GM21529 (cell line): ENCODE results near the gene STOML3.

ENCODE experiments used
- ATAC-seq: cut with Tn5 transposase; IDR thresholded peaks from one replicate; pipeline ENCODE4 v1.9.1; 2021; ENCODE audit not compliant: unreplicated experiment

Gene STOML3

DNA sequence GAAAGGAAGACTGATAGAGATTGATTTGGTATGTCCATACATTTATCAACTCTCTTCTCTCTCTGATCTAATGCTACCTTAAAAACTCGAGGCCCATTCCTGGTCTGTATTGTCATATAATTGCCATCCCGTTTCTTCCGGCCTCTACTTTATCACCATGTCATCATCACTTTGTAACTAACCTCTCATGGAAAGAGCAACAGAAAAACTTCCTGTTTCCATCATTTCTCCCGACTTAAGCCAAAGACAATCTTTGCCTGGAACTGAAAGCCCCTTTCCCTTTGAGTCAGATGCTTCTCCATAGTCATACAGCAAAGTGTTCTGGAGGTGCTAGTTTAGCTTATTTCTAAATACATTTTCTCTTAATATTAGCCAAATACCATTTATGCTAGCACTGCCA, 2.8 kb upstream of the STOML3 start:
- ATAC-seq: no peak

DNA sequence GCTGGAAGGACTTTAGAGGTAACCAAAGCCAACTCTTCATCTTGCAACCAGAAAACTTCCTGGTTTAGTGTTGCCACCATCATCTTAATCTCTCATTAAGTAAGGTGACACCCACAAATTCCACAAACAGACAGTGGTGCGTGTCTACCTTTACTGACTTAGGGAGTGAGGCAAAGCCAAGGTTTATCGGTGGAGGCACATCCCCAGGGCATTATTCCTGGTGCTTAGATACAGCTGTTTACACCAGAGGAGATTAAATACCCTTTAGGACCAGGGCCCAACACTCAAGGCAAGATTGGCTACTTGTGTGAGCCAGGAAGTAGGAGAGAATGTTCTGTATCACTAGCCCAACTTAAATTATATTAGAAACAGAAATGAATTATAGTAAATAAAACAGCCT, 9.5 kb downstream of the STOML3 start:
- ATAC-seq: no peak

DNA sequence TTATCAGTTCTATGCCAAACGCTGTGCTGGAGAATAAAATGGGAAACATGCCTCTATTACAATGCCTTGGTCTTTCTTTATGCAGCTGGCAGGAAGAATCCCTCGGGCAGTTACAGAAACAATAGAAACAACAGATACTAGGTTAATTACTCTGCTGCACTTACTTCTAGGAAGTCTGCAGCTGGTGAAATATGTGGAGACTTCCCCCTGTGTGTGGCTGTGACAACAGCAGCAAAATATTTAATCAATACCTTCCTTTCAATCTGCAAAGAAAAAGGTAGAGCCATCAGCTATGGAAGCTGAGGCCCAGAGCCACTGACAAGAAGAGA, 9.9 kb downstream of the STOML3 start:
- no peak for ATAC-seq

DNA sequence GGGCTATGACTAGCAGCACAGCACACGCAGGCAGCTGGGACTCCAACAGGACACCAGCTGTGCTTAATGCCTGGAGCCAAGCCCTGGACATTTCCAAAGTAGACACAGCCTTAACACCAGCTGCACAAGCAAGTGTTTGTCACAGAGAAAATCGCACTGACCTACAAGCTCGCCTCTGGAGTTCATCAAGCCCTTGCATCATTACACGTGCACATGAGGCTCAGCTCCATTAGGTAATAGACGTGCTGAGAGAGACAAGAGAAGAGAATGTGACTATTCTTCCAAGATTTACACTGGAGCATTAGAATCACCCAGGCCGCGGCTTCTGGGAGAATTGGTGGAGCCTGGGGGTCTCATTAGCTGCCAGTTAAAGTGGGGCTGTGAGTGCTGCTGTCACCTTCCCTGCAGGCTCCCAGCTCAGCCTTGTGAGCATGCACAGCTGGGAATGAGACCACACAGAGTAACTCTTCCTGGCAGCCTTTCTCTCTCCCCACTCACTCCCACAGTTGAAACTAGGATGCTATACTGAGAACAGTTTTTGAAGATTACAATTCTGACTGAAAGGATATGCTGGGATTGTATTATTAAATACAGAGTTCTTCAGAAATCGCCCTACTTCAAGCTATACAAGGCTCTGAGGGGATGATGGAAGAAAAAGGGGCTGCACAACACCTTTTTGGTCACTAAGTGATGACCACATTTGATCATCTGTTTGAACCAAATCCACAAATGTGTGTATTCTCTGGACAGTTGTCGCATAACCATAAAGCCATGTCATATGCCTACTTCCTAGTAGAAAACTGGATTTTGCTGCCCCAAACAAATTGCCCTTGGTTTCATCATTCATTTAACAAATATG, 10.5 kb downstream of the STOML3 start:
- ATAC-seq: no peak

DNA sequence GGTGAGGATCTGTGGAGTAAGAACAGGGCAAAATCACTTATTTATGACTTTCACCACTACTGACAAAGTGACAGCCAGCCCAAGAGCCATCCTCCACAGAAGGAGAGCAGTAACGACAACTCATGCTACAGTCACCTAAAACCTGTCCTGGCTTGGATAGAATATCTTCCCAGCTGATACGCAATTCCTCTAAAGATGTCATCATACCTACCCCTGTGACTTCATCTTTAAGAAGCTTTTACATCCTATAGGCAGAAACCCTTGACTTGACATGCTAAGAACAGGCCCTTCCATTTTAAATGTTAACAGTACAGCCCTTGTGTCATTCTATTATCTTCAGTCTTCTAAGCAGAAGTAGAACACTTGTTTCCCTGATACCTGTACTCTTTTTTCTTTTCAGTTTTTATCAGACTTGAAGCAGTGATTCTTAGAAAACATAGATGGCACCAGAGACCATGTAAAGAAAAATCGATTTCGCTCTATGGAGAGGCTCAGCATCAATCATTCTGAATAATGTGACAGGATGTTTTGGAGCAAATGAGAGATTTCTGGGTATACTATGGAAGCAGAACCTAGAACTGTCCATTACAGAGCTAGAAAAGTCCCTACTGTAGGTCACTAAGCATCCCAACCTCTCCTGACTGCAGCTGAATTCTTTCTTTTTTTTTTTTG, 20.1 kb downstream of the STOML3 start:
- ATAC-seq: no peak

DNA sequence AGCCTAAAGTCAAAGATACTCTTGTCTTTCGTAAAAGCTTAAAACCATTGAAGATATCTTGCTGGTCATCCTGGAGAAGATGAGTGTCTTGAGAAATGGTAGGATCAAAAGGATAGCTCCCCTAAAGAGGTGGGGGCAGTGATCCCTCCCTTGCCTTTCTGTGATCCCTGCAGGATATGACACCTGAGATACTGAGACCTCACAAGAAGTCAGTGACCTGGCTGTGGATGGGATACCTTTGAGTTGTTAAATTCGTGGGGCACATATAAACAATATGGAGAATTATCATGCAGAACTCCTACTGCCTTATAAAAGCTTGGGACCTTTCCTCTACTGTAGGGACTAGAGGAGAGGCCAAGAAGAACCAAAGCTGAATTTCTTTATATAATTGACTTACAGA, 21.4 kb downstream of the STOML3 start:
- ATAC-seq: no peak

DNA sequence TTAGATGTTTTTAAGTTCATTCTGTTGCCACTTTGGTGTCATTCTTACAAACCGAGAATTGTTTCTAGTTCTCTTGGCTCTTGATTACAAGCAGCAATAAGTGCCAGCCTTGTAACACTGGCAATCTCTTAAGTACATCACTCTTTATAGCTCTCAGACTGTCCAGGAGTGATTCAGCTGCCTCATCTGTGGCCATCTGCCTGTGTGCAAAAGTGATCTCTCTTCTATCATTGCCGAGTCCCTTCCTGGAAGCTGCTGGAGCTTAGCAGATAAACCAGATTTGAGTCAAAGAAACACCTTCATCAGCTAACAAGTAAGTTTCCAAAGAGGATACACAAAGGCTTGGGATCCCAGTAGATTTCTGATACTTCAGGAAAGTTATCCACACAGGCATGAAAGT, 23.2 kb downstream of the STOML3 start:
- ATAC-seq: no peak

DNA sequence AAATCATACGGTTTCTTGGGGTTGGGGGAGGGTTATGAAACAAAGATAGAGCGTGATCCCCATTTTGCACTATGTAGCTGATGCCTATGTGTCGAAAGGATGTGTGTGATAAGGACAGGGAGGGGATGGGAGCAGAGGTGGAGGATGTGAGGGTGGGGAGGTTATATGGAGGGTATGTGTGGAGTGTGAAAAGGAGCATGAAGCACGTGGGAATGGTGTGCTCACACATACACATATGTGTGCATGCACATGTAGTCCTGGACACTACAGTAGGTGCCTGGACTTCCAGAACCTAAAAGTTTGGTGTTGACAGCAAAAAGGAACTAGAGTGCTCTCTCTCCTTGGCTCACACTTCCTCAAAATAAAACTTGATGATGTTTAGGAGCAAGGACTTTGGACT, 25.4 kb downstream of the STOML3 start:
- ATAC-seq: no peak

DNA sequence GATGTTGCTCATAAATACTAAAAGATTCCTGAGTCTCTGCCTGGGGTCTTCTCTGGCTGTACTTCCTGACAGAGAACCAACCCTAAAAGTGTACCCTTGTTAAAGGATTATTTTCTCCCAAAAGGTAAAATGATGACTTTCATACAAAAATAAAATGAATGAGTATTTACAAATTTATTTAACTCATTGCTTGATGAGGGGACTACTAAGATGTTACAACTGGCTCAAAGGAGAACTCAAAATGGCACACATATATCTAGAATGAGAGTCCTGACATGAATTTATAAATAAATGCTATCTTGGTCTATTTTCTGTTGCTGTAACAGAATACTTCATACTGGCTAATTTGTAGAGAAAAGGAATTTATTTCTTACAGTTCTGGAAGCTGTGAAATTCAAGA, 30.5 kb downstream of the STOML3 start:
- ATAC-seq: no peak

DNA sequence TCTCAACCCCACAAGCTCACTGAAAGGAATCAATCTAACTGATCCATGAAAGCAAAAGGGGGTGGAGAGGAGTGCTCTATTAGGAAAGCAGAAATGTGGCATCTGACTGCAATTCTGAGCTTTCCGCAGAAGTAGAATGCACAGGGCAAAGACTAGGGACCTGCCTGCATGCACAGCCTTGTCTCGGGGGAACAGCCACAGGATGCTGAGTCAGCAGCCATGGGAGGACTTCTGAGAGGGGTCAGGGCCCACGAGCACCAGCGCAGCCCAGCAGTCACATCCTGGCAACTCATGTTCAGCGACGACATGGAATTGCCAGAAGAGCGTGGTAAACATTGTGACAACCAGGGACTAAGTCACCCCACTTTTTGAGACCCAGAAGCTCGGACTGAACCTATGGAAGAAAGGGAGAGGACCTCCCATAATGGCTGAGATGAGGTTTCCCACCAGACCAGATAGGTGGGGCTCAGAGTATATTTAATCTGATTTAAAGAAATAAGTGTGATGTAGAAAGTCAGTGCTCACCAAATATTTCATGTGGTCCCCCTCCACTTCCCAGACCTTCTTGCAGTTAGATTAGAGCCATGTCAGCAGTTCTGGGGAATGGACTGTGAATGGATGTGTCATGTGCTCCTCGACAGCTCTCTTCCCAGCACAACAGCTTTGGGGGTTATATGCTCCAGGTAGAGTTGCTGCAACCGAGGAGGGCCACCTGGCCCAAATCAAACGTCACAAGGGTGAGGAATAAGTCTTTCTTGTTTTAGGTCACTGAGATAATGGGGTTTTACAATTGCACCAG, 32.6 kb downstream of the STOML3 start:
- no peak for ATAC-seq

DNA sequence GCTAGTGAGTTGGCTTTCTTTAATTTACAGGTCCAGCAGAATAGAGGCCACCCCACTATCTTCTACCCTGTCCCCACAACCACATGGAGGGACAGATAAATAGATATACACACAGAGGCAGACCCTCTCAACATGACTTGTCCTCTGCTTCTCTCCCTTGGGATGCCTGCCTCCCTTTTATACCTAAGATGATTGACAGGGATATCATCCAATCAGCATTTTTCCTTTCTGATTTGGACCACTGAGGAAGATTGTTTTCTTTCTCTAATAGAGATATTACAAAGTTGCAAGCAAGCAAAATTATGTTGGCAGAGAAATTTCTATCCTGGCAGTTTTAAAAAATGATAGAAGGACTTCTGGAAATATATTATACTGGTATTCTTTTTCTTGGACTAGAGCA, 35.8 kb downstream of the STOML3 start:
- ATAC-seq: no peak

DNA sequence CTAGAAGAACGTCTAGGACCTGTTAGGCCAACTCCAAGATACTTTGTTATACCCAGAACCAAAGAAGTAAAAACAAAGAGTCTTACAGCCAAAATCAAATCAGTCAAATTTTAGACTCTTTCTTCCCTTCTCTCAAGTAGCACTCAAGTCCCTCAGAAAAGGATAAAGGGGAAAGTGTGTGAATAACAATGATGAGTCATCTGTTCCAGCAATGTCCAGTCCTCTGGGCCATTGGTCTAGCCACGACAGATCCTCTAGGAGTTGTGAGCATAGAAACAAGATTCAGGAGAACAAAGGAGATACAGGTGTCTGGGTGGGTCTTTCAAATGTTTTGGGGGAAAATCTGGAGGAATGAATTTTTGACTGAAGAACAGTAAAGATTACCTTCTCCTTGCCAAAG, 36.3 kb downstream of the STOML3 start:
- ATAC-seq: no peak

DNA sequence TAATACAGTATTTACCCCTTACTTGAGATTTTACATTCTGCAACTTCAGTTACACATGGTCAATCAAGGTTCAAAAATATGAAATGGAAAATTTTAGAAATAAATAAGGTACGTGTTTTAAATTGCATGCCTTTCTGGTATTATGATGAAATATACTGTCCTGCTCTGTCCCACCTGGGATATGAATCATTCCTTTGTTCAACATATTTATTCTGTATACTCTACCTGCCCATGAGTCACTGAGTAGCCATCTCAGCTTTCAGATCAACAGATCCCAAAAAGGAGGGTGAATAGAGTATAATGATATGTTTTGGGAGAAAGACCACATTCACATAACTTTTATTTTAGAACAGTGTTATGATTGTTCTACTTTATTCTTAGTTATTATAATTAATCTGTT, 37.8 kb downstream of the STOML3 start:
- ATAC-seq: no peak

DNA sequence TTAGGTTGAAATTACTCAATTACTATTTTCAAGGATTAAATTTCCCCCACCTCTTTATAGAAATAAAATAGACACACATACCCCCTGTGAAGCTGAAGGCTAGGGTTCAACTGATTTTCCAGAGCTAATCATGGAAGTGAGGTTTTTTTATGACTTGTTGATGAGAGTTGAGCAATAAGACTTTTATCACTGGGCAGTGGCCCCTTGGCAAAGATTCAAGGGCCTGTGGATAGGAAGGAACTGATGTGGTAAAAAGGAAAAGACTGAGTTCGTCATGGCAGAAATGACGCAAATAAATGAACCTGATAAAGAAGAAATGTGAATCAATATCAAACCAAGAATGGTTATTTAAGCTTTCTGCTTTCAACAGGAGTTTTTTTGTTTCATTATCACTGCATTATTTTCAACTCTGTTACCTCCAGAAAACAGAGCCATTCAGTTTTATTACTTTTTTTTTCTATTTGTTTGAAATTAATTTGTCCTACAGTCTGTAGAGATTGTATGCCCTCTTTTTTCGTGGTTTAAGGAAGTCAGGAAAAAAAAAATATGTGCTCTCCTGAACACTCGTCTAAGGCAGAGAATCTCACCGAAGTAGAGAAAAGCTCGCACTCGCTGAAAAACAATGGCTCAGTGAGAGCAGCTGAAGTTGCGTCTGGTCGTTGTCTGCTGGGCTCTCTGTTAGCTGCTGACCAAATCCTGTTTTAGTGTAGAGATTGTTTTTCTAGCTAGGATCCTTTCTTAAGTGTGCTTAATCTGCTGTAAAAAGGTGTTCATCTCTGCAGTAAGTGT, 38.9 kb downstream of the STOML3 start:
- no peak for ATAC-seq

DNA sequence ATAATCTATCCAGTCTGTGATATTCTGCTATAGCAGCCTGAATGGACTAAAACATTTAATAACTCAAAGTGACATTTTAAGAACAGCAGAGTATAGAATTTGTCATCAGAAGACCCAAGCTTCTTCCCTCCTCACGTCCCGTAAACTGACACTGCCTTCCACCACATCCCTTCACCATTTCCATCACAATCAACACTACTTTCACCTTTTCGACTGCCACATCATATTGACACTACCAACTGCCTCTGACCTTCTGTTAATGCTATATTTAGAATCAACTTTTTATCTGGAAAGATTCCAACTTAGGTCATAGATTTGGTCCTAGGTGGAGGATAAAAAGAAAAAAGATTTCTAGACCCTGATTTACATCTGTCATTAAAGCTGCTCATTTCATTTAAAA, 39.6 kb downstream of the STOML3 start:
- ATAC-seq: no peak

DNA sequence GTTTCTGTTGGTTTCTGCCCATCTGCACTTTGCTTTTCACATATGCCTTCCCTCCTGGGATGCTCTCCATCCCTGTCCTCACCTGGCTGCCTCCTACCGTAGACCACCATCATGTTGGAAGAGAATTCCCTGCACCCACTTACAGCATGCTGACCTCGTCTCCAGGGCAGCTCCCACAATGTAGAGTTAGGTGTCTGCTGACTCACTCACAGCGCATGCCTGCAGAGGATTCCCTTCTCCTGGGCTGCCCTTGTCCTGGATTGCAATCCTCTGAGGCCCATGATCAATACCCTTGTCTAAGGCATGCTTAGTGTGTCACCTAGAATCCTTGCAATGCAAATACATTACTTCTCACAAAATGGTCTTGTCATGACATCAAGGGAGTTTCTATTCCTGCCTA, 43.6 kb downstream of the STOML3 start:
- ATAC-seq: no peak

DNA sequence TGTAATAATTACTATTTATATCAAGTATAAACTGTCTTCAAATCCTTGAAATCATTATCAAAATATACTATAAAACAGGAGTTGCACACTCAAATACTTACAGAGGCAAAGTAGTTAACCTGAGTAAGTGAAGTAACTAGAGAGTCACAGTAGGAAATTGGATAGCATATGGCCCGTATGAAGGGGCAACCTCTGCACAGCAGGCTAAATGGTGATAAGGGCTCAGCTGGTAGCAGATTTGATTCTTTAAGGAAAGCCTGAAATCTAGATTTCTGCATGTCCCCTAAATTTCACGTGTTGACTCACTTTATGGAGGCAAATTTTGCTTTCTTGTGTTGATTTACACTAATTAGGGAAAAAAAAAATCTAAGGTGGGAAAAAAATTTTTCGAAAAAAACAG, 46.4 kb downstream of the STOML3 start:
- ATAC-seq: no peak

DNA sequence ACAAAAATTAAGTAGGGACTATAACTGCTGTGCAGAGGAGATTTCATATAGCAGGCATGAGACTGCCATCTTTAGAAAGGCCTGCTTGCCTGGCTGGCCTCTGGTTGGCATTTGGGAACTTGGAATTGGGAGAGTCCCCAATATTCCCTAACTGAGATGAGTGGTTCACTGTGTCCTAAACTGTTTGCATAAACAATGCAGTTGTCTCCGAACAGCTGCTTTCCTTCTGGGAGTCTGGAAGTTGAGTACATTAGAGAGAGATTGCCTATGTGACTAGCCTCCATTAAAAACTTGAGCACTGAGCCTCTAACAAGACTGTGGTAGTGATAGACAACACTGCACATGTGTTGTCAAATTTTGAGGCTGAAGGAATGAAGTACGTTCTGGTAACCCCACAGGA, 47.4 kb downstream of the STOML3 start:
- no peak for ATAC-seq

DNA sequence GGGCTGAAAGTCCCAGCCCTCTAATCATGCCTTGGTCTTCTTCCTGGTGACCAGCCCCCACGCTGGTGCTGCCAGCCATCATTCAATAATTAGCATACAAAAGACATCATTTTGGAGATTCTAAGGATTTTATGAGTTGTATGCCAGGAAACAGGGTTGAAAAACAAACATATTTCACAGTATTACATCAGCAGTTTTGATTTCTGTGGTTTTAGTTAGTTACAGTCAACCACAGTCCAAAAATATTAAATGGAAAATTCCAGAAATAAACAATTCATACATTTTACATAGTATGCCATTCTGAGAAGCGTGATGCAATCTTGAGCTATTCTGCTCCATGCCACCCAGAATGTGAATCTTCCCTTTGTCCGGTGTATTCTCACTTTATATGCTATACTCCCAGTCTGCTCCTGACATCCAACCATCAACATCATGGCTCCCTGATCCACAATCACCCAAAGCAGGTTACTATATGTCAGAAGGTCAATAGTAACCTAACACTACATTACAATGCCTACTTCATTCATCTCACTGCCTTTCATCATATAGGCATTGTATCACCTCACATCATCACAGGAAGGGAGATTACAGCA, 49.2 kb downstream of the STOML3 start:
- no peak for ATAC-seq

DNA sequence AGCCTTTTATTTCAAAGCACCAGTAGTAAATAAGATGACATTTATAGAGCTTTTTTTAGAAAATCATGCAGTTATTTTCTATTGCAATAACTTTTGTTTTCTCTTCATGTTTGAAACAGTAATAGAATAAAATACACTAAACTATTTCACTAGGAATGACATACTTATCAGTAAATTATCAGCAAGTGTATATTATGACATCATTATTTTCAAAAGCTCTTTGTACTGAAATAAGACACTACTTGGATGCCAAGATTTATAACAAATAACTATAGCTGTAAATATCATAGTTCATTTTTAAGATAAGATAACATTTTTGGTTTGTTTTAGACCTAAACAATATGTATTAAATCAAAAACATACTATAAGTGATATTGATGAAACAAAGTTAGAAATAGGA, 56.8 kb downstream of the STOML3 start:
- no peak for ATAC-seq

DNA sequence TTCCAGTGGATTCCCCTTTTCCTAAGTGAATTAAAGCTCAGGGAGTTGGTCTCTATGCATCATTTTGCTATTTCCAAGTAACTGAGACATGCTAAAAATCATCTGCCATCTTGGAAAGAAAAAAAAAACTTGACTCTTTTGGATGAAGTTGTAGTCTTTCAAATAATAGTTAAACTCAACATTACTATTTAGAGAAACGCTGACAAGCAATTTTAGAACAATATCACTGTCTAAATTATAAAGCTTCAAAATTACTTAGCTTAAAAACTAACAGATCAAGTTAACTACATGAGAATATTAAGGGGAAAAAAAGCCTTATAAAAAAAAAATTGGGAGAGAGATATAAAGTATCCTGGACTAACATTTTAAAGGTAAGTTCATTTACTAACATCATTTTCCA, 68.5 kb downstream of the STOML3 start:
- ATAC-seq: no peak
